WTC11 (cell line): ENCODE data around the gene LMCD1.

Experiments
- CREB1 ChIP-seq: sonication (generic); formaldehyde crosslinking; IDR thresholded peaks from 2 replicates; pipeline ENCODE4 v1.8.0; 2023; ENCODE audit warnings: mild to moderate bottlenecking, missing genetic modification reagents
- CREM ChIP-seq: sonication (generic); formaldehyde crosslinking; IDR thresholded peaks from 2 replicates; pipeline ENCODE4 v1.8.1; 2022; ENCODE audit warnings: mild to moderate bottlenecking, missing genetic modification reagents, moderate library complexity
- FOXK1 ChIP-seq: sonication (generic); formaldehyde crosslinking; IDR thresholded peaks from 2 replicates; pipeline ENCODE4 v1.8.0; 2022; ENCODE audit warnings: mild to moderate bottlenecking, moderate library complexity, missing genetic modification reagents
- JAZF1 ChIP-seq: fragments of 250-450 bp; sonication (Bioruptor Pico); IDR thresholded peaks from 2 replicates; pipeline ENCODE4 v1.9.0; 2021; ENCODE audit warnings: moderate library complexity, mild to moderate bottlenecking, inconsistent platforms
- RELA ChIP-seq: sonication (generic); formaldehyde crosslinking; IDR thresholded peaks from 2 replicates; pipeline ENCODE4 v1.8.1; 2022; ENCODE audit warnings: missing genetic modification reagents, mild to moderate bottlenecking, borderline replicate concordance
- TCF7 ChIP-seq: sonication (generic); formaldehyde crosslinking; IDR thresholded peaks from 2 replicates; pipeline ENCODE4 v1.8.0; 2022; ENCODE audit warnings: mild to moderate bottlenecking, low read depth, missing genetic modification reagents, moderate library complexity
- ZNF416 ChIP-seq: fragments of 250-450 bp; sonication (Bioruptor Pico); IDR thresholded peaks from 2 replicates; pipeline ENCODE4 v1.9.0; 2021; ENCODE audit warnings: mild to moderate bottlenecking, inconsistent platforms
- TF ChIP-seq, protein P1 (sequence below): fragments of 200-600 bp; IDR thresholded peaks from 2 replicates; pipeline ENCODE4 v1.8.0; 2022; ENCODE audit warnings: antibody characterized with exemption
- TF ChIP-seq, protein P2 (sequence below): fragments of 250-450 bp; sonication (Bioruptor Pico); IDR thresholded peaks from 2 replicates; pipeline ENCODE4 v1.9.0; 2021; ENCODE audit warnings: mild to moderate bottlenecking
- TF ChIP-seq, protein P3 (sequence below): sonication (generic); formaldehyde crosslinking; IDR thresholded peaks from 2 replicates; pipeline ENCODE4 v1.8.1; 2023; ENCODE audit warnings: mild to moderate bottlenecking, missing genetic modification reagents, moderate library complexity
- TF ChIP-seq, protein P4 (sequence below): sonication (generic); formaldehyde crosslinking; IDR thresholded peaks from 2 replicates; pipeline ENCODE4 v1.8.1; 2023; ENCODE audit warnings: mild to moderate bottlenecking, missing genetic modification reagents

DNA sequence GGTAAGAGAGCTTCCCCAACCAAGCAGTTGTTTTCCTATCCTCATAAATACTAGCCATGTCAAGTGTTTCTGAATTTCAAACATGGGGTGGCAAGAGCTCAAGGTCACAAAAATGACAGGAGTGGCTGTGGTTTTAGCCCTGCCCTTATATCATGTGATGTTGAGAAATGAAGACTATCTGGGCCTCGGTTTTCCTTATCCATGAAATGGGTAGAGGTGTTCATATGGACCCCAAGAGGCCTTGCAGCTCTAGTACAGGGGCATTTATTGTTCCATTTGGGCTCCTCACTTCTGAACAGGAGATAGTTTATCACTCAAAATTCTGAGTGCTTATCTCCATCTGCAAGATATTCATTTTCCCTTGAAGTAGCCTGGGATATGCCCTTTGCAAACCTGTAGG, 35.8 kb downstream of the LMCD1 start:
- TF ChIP-seq FOXK1 (CRISPR knock-in tag) (no peak), ZNF416 (CRISPR knock-in tag) (no peak), RELA (CRISPR knock-in tag) (no peak), JAZF1 (no peak), CREB1 (no peak), CREM (CRISPR knock-in tag) (no peak), TCF7 (no peak)
- TF ChIP-seq, protein P1, sequence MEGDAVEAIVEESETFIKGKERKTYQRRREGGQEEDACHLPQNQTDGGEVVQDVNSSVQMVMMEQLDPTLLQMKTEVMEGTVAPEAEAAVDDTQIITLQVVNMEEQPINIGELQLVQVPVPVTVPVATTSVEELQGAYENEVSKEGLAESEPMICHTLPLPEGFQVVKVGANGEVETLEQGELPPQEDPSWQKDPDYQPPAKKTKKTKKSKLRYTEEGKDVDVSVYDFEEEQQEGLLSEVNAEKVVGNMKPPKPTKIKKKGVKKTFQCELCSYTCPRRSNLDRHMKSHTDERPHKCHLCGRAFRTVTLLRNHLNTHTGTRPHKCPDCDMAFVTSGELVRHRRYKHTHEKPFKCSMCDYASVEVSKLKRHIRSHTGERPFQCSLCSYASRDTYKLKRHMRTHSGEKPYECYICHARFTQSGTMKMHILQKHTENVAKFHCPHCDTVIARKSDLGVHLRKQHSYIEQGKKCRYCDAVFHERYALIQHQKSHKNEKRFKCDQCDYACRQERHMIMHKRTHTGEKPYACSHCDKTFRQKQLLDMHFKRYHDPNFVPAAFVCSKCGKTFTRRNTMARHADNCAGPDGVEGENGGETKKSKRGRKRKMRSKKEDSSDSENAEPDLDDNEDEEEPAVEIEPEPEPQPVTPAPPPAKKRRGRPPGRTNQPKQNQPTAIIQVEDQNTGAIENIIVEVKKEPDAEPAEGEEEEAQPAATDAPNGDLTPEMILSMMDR = no peak
- TF ChIP-seq, protein P2, sequence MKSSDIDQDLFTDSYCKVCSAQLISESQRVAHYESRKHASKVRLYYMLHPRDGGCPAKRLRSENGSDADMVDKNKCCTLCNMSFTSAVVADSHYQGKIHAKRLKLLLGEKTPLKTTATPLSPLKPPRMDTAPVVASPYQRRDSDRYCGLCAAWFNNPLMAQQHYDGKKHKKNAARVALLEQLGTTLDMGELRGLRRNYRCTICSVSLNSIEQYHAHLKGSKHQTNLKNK (CRISPR knock-in tag) = no peak
- TF ChIP-seq, protein P3, sequence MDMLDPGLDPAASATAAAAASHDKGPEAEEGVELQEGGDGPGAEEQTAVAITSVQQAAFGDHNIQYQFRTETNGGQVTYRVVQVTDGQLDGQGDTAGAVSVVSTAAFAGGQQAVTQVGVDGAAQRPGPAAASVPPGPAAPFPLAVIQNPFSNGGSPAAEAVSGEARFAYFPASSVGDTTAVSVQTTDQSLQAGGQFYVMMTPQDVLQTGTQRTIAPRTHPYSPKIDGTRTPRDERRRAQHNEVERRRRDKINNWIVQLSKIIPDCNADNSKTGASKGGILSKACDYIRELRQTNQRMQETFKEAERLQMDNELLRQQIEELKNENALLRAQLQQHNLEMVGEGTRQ (CRISPR knock-in tag) = no peak
- TF ChIP-seq, protein P4, sequence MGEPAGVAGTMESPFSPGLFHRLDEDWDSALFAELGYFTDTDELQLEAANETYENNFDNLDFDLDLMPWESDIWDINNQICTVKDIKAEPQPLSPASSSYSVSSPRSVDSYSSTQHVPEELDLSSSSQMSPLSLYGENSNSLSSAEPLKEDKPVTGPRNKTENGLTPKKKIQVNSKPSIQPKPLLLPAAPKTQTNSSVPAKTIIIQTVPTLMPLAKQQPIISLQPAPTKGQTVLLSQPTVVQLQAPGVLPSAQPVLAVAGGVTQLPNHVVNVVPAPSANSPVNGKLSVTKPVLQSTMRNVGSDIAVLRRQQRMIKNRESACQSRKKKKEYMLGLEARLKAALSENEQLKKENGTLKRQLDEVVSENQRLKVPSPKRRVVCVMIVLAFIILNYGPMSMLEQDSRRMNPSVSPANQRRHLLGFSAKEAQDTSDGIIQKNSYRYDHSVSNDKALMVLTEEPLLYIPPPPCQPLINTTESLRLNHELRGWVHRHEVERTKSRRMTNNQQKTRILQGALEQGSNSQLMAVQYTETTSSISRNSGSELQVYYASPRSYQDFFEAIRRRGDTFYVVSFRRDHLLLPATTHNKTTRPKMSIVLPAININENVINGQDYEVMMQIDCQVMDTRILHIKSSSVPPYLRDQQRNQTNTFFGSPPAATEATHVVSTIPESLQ (CRISPR knock-in tag) = no peak
